Erythroblast (primary cell): Measurements from ENCODE around the gene ASIC3.

Source experiments
- GATA1 ChIP-seq: IDR thresholded peaks from 2 replicates; pipeline ENCODE4 v1.6.1; 2011; ENCODE audit warnings: low read depth, mild to moderate bottlenecking, control low read depth, low read length, moderate library complexity
- POLR2A ChIP-seq: IDR thresholded peaks from 2 replicates; pipeline ENCODE4 v1.6.1; 2011; ENCODE audit warnings: mild to moderate bottlenecking, low read length

DNA sequence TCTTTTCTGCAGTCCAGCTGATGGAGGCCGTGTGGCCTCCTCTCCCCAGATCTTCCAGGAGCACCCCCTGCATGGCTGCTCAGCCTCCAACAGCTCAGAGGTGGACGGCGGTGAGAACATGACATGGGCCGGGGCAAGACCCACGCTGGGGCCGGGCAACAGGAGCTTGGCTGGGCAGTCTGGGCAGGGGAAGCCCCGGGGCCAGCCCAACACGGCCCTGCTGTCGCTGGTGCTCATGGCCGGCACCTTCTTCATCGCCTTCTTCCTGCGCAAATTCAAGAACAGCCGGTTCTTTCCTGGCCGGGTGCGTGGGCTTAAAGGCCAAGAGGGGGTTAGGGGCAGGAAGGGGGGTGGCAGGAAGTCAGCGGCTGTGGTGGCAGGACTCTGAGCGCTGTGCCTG is 25.7 kb downstream of the ASIC3 start:
- TF ChIP-seq POLR2A: no peak
- TF ChIP-seq GATA1: no peak
